Measurements from ENCODE around the gene PRCP. TPM values are rescaled to one million over a fixed set of nuclear protein-coding genes. Genes with fewer than 3 reads are reported as not detected.

PRCP gene
- total and polyA plus RNA-seq, 4 donors = 27.3 to 55.2 (median 41.2) TPM

DNA sequence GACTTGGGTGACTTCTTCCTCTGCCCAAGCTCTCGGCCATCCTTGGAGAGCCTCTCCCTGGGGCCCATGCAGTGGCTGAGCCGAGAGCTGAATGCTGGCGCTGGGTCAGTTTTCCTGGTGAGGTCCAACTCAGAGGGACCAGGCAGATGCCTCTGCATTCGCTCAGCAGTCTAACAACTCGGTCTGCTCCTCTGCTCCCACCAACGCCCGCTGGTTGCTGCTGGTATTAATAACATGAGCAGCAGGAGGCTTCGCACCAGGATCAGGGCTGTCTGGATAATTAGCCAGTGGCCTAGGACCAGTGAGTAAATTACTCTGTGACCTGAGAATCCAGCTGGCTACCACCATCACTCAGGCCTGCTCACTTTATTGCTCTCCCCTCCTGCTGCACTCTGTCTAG, 88.9 kb downstream of the PRCP start:
- Histone ChIP-seq H3K36me3 (ENCODE audit: control insufficient read depth in 4 of 4, insufficient read depth in 3 of 4, low read depth in 1 of 4, low read length in 3 of 4) (no peaks in the 10 kb centered on the region), H3K27me3 (ENCODE audit: control insufficient read depth in 4 of 4, insufficient read depth in 4 of 4, low read length in 3 of 4) (peaks cover 0 to 3% (median 0%) of the 10 kb centered on the region in 4 donors), H3K4me3 (ENCODE audit: low read depth in 1 of 3, low read length in 3 of 3) (no peak overlapping the region), H3K9me3 (ENCODE audit: control insufficient read depth in 4 of 4, low read length in 3 of 4) (no peaks in the 10 kb centered on the region), H3K4me1 (ENCODE audit: control insufficient read depth in 4 of 4, insufficient read depth in 4 of 4, low read length in 3 of 4) (no peaks in the 10 kb centered on the region), H3K27ac (ENCODE audit: low read depth in 1 of 2, low read length in 2 of 2) (no peak overlapping the region), H3K9ac (ENCODE audit: low read depth in 1 of 2, low read length in 2 of 2) (no peak overlapping the region)
- no peak for DNase-seq (ENCODE audit: low spot score)
- TF ChIP-seq HNF4A (conservative IDR thresholded peaks at IDR 0.05) = no peak
- TF ChIP-seq, protein P1, sequence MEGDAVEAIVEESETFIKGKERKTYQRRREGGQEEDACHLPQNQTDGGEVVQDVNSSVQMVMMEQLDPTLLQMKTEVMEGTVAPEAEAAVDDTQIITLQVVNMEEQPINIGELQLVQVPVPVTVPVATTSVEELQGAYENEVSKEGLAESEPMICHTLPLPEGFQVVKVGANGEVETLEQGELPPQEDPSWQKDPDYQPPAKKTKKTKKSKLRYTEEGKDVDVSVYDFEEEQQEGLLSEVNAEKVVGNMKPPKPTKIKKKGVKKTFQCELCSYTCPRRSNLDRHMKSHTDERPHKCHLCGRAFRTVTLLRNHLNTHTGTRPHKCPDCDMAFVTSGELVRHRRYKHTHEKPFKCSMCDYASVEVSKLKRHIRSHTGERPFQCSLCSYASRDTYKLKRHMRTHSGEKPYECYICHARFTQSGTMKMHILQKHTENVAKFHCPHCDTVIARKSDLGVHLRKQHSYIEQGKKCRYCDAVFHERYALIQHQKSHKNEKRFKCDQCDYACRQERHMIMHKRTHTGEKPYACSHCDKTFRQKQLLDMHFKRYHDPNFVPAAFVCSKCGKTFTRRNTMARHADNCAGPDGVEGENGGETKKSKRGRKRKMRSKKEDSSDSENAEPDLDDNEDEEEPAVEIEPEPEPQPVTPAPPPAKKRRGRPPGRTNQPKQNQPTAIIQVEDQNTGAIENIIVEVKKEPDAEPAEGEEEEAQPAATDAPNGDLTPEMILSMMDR (IDR thresholded peaks at IDR 0.05; ENCODE audit: low read depth, low read length, missing input control) = no peak
- TF ChIP-seq FOXA1 (IDR thresholded peaks at IDR 0.05) = no peak
- no peak for TF ChIP-seq EGR1 (IDR thresholded peaks at IDR 0.05; ENCODE audit: low read depth in 2 of 2)
- TF ChIP-seq GABPA (IDR thresholded peaks at IDR 0.05 in 1 of 2, conservative IDR thresholded peaks at IDR 0.05 in 1 of 2) = no peak
- TF ChIP-seq JUND (IDR thresholded peaks at IDR 0.05) = no peak
- no peak for TF ChIP-seq RAD21 (IDR thresholded peaks at IDR 0.05)
- TF ChIP-seq HNF4G (IDR thresholded peaks at IDR 0.05) = no peak
- TF ChIP-seq YY1 (IDR thresholded peaks at IDR 0.05) = no peak
- TF ChIP-seq RXRA (IDR thresholded peaks at IDR 0.05) = no peak
- TF ChIP-seq, protein P2, sequence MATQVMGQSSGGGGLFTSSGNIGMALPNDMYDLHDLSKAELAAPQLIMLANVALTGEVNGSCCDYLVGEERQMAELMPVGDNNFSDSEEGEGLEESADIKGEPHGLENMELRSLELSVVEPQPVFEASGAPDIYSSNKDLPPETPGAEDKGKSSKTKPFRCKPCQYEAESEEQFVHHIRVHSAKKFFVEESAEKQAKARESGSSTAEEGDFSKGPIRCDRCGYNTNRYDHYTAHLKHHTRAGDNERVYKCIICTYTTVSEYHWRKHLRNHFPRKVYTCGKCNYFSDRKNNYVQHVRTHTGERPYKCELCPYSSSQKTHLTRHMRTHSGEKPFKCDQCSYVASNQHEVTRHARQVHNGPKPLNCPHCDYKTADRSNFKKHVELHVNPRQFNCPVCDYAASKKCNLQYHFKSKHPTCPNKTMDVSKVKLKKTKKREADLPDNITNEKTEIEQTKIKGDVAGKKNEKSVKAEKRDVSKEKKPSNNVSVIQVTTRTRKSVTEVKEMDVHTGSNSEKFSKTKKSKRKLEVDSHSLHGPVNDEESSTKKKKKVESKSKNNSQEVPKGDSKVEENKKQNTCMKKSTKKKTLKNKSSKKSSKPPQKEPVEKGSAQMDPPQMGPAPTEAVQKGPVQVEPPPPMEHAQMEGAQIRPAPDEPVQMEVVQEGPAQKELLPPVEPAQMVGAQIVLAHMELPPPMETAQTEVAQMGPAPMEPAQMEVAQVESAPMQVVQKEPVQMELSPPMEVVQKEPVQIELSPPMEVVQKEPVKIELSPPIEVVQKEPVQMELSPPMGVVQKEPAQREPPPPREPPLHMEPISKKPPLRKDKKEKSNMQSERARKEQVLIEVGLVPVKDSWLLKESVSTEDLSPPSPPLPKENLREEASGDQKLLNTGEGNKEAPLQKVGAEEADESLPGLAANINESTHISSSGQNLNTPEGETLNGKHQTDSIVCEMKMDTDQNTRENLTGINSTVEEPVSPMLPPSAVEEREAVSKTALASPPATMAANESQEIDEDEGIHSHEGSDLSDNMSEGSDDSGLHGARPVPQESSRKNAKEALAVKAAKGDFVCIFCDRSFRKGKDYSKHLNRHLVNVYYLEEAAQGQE (IDR thresholded peaks at IDR 0.05) = no peak
- TF ChIP-seq, protein P3, sequence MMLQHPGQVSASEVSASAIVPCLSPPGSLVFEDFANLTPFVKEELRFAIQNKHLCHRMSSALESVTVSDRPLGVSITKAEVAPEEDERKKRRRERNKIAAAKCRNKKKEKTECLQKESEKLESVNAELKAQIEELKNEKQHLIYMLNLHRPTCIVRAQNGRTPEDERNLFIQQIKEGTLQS (IDR thresholded peaks at IDR 0.05) = no peak
- no peak for TF ChIP-seq NR2F2 (IDR thresholded peaks at IDR 0.05)
- TF ChIP-seq TAF1 (conservative IDR thresholded peaks at IDR 0.05) = no peak
- no peak for TF ChIP-seq FOXA2 (IDR thresholded peaks at IDR 0.05)
- TF ChIP-seq, protein P4, sequence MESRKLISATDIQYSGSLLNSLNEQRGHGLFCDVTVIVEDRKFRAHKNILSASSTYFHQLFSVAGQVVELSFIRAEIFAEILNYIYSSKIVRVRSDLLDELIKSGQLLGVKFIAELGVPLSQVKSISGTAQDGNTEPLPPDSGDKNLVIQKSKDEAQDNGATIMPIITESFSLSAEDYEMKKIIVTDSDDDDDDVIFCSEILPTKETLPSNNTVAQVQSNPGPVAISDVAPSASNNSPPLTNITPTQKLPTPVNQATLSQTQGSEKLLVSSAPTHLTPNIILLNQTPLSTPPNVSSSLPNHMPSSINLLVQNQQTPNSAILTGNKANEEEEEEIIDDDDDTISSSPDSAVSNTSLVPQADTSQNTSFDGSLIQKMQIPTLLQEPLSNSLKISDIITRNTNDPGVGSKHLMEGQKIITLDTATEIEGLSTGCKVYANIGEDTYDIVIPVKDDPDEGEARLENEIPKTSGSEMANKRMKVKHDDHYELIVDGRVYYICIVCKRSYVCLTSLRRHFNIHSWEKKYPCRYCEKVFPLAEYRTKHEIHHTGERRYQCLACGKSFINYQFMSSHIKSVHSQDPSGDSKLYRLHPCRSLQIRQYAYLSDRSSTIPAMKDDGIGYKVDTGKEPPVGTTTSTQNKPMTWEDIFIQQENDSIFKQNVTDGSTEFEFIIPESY (IDR thresholded peaks at IDR 0.05) = no peak
- TF ChIP-seq SP1 (IDR thresholded peaks at IDR 0.05) = no peak
- TF ChIP-seq, protein P5, sequence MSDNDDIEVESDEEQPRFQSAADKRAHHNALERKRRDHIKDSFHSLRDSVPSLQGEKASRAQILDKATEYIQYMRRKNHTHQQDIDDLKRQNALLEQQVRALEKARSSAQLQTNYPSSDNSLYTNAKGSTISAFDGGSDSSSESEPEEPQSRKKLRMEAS (IDR thresholded peaks at IDR 0.05) = no peak
- WGBS = 82% methylated on average over 8 of the region's 8 CpGs
